Hematopoietic multipotent progenitor cell treated with erythropoietin and hydrocortisone succinate and interleukin-3 and kit ligand, for 6 days (in vitro differentiated cells): ENCODE results near the gene STT3B.

Experiments used
- DNase-seq: peaks from one replicate; pipeline ENCODE4 v3.0.0-alpha.2; 2015

The STT3B gene

DNA sequence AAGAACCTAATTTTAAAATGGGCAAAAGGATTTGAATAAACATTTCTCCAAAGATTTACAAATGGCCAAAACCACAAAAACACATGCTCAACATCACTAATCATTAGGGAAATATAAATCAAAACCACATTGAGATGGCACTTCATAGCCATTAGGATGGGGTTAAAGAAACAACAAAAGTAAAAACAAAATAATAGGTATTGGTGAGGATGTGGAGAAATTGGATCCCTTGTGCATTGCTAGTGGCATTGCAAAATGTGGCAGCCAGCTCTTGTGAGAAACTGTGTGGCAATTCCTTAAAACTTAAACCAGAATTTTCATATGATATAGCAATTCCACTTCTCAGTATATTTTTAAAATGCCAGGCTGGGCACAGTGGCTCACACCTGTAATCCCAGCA lies 126.5 kb downstream of the STT3B start:
- no peak for DNase-seq

DNA sequence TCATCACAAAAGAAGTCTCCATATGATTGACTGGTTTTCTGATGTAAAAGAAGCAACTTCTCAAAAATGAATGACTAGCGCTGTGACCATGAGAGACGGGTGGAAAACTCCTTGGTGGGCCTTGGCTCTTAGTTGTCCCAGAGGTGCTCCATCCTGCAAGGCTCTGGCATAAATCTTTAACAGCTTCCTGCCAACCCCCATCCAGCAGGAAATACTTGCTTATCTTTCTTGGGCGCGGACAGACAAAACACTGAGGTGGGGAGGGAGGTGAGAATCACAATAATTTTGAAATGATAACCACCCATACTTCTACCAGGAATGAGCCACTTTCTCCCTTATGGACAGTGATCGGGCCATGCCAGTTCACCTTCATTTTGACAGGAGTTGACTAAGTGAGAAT lies 128.6 kb downstream of the STT3B start:
- peak; percentile 4 for DNase-seq

DNA sequence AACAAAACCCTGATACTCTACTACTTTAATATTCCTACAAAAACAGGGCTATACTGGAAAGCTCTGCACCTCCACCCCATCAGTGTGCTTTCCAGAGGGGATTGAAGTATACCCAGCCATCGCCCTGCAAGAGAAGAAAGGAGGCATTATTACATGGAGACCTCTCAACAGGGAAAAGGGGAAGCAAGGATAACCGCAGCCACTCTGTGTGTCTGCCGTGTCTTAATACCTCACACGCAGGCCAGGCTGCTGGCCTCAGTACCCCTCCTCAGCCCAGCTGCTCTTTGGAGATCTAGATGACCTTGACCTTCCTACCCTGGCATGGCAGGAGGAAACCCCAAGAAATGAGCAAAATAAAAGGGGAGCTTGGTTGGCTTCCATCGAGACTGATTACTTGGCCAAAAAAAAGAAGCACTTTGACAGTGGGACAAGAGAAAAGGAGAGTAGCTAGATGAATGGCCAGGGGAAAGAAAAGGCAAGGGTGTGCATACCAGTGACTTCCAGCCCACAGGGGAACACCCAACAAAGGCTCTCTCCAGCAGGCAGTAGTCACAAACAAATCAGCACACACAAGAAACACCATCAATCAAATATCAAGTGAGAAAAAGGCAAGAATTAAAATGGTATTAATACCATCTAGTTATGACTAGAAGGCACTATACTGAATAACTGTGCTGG lies 129.4 kb downstream of the STT3B start:
- DNase-seq = peak; percentile 9

DNA sequence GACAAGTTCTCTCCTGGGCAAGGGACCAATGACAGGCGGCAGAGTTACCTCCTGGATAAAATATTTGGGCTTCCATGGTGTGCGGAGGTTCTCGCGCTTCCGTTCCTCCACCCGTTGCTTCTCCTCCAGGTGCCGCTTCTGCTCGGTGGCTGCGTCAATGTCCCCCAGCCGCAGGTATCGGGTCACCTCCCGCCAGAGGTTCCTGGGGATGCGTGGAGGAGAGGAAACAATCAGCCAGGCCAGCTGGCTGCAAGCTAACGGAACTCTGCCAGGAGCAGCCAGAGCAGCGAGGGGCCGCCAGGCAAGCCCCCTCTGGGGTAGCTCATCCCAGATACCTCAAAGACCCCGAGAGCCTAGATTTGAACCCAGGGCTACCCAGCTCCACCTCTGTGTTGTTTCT lies 131.3 kb downstream of the STT3B start:
- no peak for DNase-seq

DNA sequence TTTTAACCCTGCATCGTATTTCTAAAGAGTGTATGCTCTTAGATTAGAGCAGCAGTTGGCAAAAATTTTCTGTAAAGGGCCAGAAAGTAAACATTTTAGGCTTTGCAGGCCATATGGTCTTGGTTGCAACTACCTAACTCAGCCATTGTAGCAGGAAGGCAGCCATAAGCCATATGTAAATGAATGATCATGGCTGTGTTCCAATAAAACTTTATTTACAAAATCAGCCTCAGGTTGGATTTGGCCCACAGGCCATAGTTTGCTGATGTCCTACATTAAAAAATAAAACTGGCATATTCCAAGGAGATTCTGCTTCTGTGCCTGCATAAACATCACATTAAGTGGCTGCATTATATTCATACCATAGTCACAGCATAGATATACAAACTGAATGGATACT lies 134.9 kb downstream of the STT3B start:
- no peak for DNase-seq

DNA sequence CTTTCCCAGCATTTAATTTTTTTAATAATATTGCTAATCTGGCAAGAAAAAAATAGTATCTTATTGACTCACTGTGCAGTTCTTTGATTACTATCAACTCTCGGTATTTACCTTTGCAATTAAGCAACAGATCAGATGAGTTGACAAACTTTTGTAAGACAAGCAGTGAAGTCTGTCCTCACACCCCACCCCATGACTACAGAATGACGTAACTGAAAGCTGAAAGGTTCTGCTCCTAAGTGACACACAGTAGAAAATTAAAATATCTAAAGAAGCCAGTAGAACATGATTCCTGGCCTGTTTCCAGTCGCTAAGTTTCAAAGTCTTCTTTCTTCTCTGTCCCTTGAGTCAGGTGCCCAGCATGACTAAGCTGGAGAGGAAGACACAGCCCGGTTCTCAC lies 135.5 kb downstream of the STT3B start:
- DNase-seq = peak; percentile 16

DNA sequence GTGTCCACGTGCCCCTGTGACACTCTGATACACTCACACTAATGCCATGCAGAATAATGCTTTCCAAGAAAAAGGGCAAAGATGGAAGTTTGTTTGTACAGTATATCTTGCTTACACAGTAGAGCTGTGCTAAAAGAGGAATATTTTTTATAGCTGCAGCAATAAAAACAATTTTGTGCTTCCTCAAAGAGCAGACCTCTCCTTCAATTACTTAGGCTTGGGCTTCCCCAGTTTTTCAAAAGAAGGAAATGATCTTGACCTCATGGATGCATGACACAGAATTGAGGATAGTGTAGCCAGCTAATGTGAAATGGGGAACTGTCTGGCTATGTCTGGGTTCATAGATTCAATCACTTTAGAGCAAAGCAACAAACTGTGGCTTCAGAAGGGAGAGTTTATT lies 137.4 kb downstream of the STT3B start:
- DNase-seq = no peak

DNA sequence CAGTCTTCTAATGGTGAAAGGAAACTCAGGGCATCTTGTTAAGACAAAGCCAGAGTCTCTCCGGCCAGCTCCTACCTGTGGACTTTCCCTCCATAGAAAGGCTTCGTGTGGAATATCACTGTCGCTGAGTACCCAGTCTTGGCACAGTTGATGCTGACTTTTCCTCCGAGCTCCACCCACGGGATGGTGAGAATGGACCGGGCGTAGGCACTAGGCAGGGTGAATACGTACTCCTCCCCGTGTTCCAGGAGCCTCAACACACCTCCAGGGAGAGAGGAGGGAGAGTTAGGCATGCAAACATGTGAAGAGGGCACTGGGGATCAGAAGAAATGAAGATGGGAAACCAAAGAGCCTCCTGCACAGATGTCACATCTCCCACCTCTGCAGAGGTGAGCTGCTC lies 138.0 kb downstream of the STT3B start:
- no peak for DNase-seq

DNA sequence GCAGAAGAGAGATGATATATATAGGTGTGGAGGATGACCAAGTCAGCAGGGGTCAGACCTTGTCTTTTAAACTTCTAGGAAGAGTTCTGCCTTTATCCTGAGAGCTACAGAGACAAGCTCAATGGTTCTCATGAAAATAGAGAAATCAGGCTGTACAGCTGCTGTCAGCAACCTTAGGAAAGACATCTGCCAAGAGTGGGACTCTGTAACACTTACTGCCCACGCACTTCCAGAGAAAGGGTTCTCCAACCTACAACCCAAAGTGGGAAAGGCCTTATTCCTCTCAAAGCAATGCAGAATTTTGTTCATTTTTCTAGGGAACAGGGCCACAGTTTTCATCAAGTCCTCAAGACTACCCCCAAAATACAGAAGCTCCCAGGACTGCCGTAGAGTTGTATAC lies 138.7 kb downstream of the STT3B start:
- DNase-seq = no peak

DNA sequence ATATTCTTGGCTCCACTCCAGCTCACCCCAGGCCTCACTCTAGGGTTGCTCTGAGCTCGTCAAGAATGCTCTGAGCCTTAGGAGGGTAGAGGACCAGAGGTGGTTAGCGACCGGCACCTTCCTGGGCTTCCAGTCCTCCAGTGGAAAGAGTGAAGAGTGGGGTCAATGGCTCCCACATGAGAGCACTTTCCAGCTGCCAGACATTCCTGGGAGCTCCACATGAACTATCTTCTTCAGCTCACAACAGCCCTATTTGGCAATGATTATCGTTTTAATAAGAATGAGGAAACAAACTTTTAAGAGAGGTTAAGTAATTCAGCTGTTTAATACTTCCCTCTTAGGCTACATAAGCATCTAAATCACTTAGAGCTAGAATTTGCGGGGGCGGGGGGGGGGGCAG lies 139.3 kb downstream of the STT3B start:
- peak; percentile 26 for DNase-seq

DNA sequence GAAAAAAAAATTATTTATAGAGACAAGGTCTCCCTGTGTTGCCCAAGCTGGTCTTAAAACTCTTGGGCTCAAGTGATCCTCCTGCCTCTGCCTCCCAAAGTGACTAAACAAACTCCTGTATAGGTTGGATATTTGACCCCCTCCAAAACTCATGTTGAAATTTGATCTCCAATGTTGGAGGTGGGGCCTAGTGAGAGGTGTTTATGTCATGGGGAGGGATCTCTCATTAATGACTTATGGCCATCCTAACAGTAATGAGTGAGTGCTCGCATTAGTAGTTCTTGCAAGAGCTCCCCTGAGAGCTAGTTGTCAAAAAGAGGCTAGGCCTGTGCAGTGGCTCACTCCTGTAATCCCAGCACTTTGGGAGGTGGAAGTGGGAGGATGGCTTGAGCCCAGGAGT lies 141.2 kb downstream of the STT3B start:
- no peak for DNase-seq

DNA sequence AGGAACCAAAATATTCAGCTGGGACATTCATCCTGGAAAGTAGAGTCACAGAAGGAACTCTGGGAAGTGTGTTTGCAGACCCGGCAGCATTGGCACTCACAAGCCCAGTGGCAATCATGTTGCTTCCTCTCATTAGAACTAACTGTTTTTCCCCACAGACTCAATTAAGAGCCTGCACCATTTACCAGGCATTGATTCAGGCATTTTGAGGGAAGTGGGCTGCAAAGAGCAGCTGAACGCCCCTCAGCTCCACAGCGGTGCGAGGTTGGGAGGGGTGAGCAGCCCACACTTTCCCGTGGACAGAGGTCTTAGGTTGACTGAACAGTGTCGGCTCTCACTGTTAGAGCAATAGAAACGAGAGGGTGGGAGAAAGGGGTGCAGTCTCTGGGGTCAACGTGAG lies 143.8 kb downstream of the STT3B start:
- DNase-seq = no peak

DNA sequence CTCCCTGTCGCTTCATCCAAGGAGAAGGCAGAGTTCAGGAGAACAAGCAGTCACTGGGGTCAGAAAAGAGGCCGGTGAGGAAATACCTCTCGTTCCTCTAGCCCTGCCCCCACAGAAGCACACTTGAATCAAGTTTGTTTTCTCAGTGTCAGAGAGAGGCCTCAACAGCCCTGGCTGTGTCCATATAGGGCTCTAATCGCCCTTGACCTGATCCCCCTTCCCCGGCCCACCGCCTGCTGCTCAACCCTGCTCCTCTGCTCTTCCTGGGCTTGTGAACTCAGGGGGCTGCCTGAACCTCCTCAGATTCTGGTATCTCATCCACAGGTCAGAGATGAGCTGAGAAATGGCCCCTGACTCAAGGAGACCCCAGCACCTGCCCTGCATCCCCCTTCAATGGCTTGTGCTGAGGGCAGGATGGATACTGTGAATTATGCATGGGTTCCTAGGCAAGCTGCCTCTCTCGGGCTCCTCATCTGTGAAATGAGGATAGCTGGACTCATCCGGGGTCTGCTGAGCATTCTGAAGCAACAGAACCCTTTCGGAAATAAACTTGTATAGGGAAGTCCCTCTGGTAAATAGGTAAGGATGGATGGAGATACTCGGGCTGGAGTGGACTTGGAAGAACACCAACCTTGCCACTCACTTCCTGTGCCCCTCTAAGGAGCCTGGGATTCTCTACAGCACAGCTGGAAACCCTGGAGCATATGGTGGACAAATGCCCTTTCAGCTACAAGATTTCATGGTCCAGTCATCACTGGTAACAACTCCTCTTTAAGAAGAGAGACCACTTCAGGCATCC lies 147.5 kb downstream of the STT3B start:
- no peak for DNase-seq
